K562 (cell line): ENCODE results near the gene VIPR1. TPM values are rescaled to one million over a fixed set of nuclear protein-coding genes. Genes with fewer than 3 reads are reported as not detected.

ENCODE experiments used
- BCLAF1 ChIP-seq, 2 experiments: fragments of 450-650 bp in 1 of 2; IDR thresholded peaks; 2 replicates each; pipeline ENCODE4 v1.6.1; 2011 to 2017; ENCODE audit warnings: low read depth in 2 of 2, antibody characterized with exemption in 1 of 2, borderline replicate concordance in 1 of 2, low read length in 1 of 2, mild to moderate bottlenecking in 1 of 2, mixed read lengths in 1 of 2; ENCODE audit not compliant: control insufficient read depth in 1 of 2
- DNMT1 ChIP-seq: fragments of 450-650 bp; IDR thresholded peaks from 2 replicates; pipeline ENCODE4 v1.6.1; 2016; ENCODE audit warnings: antibody characterized with exemption, mild to moderate bottlenecking
- ELF1 ChIP-seq: fragments of 200-800 bp; sonication (Bioruptor generic); IDR thresholded peaks from 2 replicates; pipeline ENCODE4 v1.6.1; 2016; ENCODE audit warnings: missing genetic modification characterization, missing compliant biosample characterization
- HDAC1 ChIP-seq, 2 experiments: fragments of 450-650 bp; IDR thresholded peaks; 2 replicates each; pipeline ENCODE4 v1.6.1; 2016 to 2017; ENCODE audit warnings: inconsistent platforms in 1 of 2, mild to moderate bottlenecking in 1 of 2, moderate library complexity in 1 of 2
- HDAC3 ChIP-seq: fragments of 450-650 bp; IDR thresholded peaks from 2 replicates; pipeline ENCODE4 v1.6.1; 2018; ENCODE audit warnings: borderline replicate concordance, mild to moderate bottlenecking, moderate library complexity; ENCODE audit not compliant: partially characterized antibody
- HDAC8 ChIP-seq: fragments of 450-650 bp; IDR thresholded peaks from 2 replicates; pipeline ENCODE4 v1.6.1; 2016; ENCODE audit warnings: mild to moderate bottlenecking, missing genetic modification characterization, moderate library complexity, missing compliant biosample characterization
- HMG20A ChIP-seq: fragments of 450-650 bp; formaldehyde crosslinking; conservative IDR thresholded peaks from 2 replicates; pipeline ENCODE4 v1.4.0; 2020; ENCODE audit warnings: mild to moderate bottlenecking, mixed read lengths
- KDM2B ChIP-seq: fragments of 250-450 bp; sonication (Bioruptor Pico); IDR thresholded peaks from 2 replicates; pipeline ENCODE4 v1.8.0; 2021; ENCODE audit warnings: mild to moderate bottlenecking, moderate library complexity
- MTA3 ChIP-seq: fragments of 450-650 bp; formaldehyde crosslinking; IDR thresholded peaks from 2 replicates; pipeline ENCODE4 v1.6.1; 2017; ENCODE audit warnings: mild to moderate bottlenecking, borderline replicate concordance
- PHF8 ChIP-seq: fragments of 200-600 bp; sonication (generic); IDR thresholded peaks from 2 replicates; pipeline ENCODE4 v1.6.1; 2012; ENCODE audit warnings: mixed run types, mild to moderate bottlenecking, inconsistent platforms, low read length, moderate library complexity, borderline replicate concordance
- RNF219 ChIP-seq: fragments of 250-450 bp; sonication (Bioruptor Pico); IDR thresholded peaks from 2 replicates; pipeline ENCODE4 v1.5.0; 2022; ENCODE audit warnings: mild to moderate bottlenecking
- SMAD4 ChIP-seq: fragments of 250-450 bp; sonication (Bioruptor Pico); conservative IDR thresholded peaks from 2 replicates; pipeline ENCODE4 v1.8.0; 2021; ENCODE audit warnings: inconsistent platforms, mild to moderate bottlenecking, moderate library complexity
- TARDBP ChIP-seq: fragments of 450-650 bp; IDR thresholded peaks from 2 replicates; pipeline ENCODE4 v1.6.1; 2016
- TRIM25 ChIP-seq: fragments of 450-650 bp; IDR thresholded peaks from 2 replicates; pipeline ENCODE4 v1.7.0; 2016; ENCODE audit warnings: borderline replicate concordance
- ZNF175 ChIP-seq: fragments of 200-800 bp; sonication (Bioruptor generic); IDR thresholded peaks from 2 replicates; pipeline ENCODE4 v1.6.1; 2016; ENCODE audit warnings: low read depth, mild to moderate bottlenecking, missing genetic modification characterization, missing compliant biosample characterization
- ZNF311 ChIP-seq: fragments of 250-450 bp; sonication (Bioruptor Pico); IDR thresholded peaks from 2 replicates; pipeline ENCODE4 v1.4.0; 2020; ENCODE audit warnings: mild to moderate bottlenecking, moderate library complexity
- ZNF830 ChIP-seq: fragments of 250-450 bp; sonication (Bioruptor Pico); IDR thresholded peaks from 2 replicates; pipeline ENCODE4 v1.5.0; 2021; ENCODE audit warnings: mild to moderate bottlenecking
- polyA plus RNA-seq, 8 experiments: library from polyadenylated mRNA; depleted of rRNA in 4 of 8; stranded (reverse) in 5 of 8; unstranded in 3 of 8; fragments of >200 nt; fragmentation: Nextera tagmentation in 2 of 8; fragmentation: Illumina TruSeq in 1 of 8; extraction: Ambion mirVana in 2 of 8; extraction: Trizol in 1 of 8; gene quantifications; 2 replicates each; pipeline versions ENCODE4 v1.2.1 to v1.2.3, GENCODE V29; 2011 to 2014; ENCODE audit warnings: inconsistent platforms in 1 of 8, missing spikeins in 1 of 8
- total RNA-seq, 7 experiments: library from RNA; depleted of rRNA in 6 of 7; stranded (reverse); fragments of >200 nt in 6 of 7; fragmentation: Illumina TruSeq in 2 of 7; extraction: Trizol in 2 of 7; gene quantifications; 2 replicates each; pipeline versions ENCODE4 v1.2.1 to v1.2.3, GENCODE V29; 2011 to 2021; ENCODE audit warnings: low replicate concordance in 1 of 7
- TF ChIP-seq, protein P1 (sequence below): sonication (generic); formaldehyde crosslinking; IDR thresholded peaks from 2 replicates; pipeline ENCODE4 v1.8.1; 2023; ENCODE audit warnings: mild to moderate bottlenecking, missing genetic modification reagents

VIPR1 gene
- total and polyA plus RNA-seq, 9 of the 15 experiments (the other 6 are each of a cell fraction or from before 2014, with no cell fraction given): 0.04 to 0.38 (median 0.12) TPM; not detected in 3

DNA sequence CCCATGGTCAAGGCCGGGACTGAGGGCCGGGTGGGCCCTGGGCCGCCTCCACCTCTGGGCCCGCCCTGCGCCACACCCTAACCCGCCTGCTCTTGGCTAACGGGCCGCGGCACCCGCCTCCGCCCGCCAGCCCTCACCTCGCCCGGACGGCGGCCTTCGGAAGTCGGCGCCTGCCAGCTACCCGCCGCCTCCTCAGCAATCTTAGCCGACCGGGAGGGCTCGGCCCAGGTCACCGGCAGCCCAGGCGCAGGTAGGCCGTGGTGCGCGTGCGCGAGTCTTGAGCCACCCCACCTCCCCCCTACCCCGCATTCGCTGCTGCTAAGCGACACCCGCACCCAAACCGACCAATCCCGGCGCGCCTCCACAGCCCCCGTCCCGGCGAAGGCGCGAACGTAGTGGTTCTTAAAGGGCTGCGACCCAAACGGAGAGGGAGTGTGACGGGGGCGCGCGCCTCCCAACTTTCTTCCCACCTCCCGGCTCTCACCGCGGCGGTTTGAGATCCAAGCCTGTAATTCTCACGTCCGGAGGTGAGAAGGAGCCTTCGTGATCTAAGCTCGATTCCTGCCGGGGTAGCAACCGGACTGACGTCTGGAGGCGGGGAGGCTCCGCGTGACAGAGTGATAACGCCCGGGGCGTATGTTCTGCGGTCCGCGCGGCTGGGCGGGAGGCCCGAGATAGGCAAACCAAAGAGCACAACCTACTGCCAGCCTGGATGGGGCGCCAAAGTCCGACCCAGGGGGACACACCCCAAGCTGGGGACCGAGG is 79.4 kb downstream of the VIPR1 start, which contains the start of gene SEC22C (continued):
- TF ChIP-seq HDAC8 (tag) (no peak), RNF219 (CRISPR knock-in tag) (no peak), ZNF311 (CRISPR knock-in tag) (no peak), BCLAF1 (IDR thresholded peaks at IDR 0.05; ENCODE audit: borderline replicate concordance in 1 of 2, control insufficient read depth in 1 of 2, low read depth in 2 of 2, low read length in 1 of 2) (no peak), ZNF830 (CRISPR knock-in tag) (0 out of 2 replicates have a peak, but pooled peaks have one; percentile 52), TRIM25 (no peak), PHF8 (peak; percentile 95; the same call in 1 of the 2 replicates), KDM2B (0 out of 2 replicates have a peak, but pooled peaks have one; percentile 52), DNMT1 (no peak), MTA3 (peak; percentile 51; the same call in 1 of the 2 replicates), ZNF175 (CRISPR knock-in tag) (peak; percentile 56; the same call in 1 of the 2 replicates), HDAC3 (no peak), TARDBP (0 out of 2 replicates have a peak, but pooled peaks have one; percentile 21), ELF1 (tag) (no peak), SMAD4 (CRISPR knock-in tag) (peak; percentile 85), HDAC1 (IDR thresholded peaks at IDR 0.05) (peak in 1 of 2 experiments; percentile 90; a peak in 2 of 4 replicates), HMG20A (CRISPR knock-in tag) (no peak)
- TF ChIP-seq, protein P1, sequence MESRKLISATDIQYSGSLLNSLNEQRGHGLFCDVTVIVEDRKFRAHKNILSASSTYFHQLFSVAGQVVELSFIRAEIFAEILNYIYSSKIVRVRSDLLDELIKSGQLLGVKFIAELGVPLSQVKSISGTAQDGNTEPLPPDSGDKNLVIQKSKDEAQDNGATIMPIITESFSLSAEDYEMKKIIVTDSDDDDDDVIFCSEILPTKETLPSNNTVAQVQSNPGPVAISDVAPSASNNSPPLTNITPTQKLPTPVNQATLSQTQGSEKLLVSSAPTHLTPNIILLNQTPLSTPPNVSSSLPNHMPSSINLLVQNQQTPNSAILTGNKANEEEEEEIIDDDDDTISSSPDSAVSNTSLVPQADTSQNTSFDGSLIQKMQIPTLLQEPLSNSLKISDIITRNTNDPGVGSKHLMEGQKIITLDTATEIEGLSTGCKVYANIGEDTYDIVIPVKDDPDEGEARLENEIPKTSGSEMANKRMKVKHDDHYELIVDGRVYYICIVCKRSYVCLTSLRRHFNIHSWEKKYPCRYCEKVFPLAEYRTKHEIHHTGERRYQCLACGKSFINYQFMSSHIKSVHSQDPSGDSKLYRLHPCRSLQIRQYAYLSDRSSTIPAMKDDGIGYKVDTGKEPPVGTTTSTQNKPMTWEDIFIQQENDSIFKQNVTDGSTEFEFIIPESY: peak; percentile 32; the same call in 1 of the 2 replicates
